HG03135 (cell line): Measurements from ENCODE around the gene RAD50.
A peak's percentile ranks its signal among the peaks of the same experiment; 100 is the strongest.
"Not testable (repeated sequence)": the region's sequence is repeated elsewhere in the genome, so short reads cannot be mapped to it uniquely, and the experiment has no call there.

Experiments
- ATAC-seq: cut with Tn5 transposase; IDR thresholded peaks from one replicate; pipeline ENCODE4 v1.9.1; 2021; ENCODE audit warnings: mild to moderate bottlenecking, moderate library complexity; ENCODE audit not compliant: unreplicated experiment

The RAD50 gene

GRCh38 chr5:132629230-132629944 is 72.6 kb downstream of the RAD50 start:
- no peak for ATAC-seq

GRCh38 chr5:132633587-132633986 is 76.8 kb downstream of the RAD50 start:
- ATAC-seq, result not testable (repeated sequence)

- ATAC-seq, result peak; percentile 42
These were observed 79.1 kb downstream of the RAD50 start for GRCh38 chr5:132635873-132636272.

- no peak for ATAC-seq
These were observed 80.5 kb downstream of the RAD50 start for GRCh38 chr5:132637241-132637640.

GRCh38 chr5:132639706-132640130 is 82.9 kb downstream of the RAD50 start:
- ATAC-seq, result peak; percentile 55

- ATAC-seq, result no peak
These were observed 83.8 kb downstream of the RAD50 start for GRCh38 chr5:132640613-132641012.

- ATAC-seq, result no peak
These were observed 84.5 kb downstream of the RAD50 start for GRCh38 chr5:132641241-132641723.

GRCh38 chr5:132641841-132642240 is 85.1 kb downstream of the RAD50 start:
- no peak for ATAC-seq

GRCh38 chr5:132644177-132644576 is 87.4 kb downstream of the RAD50 start:
- no peak for ATAC-seq

- no peak for ATAC-seq
These were observed 89.9 kb downstream of the RAD50 start for GRCh38 chr5:132646583-132647266.

GRCh38 chr5:132647473-132647872 is 90.7 kb downstream of the RAD50 start:
- no peak for ATAC-seq

GRCh38 chr5:132648355-132648754 is 91.6 kb downstream of the RAD50 start:
- no peak for ATAC-seq

- no peak for ATAC-seq
These were observed 95.2 kb downstream of the RAD50 start for GRCh38 chr5:132651838-132652469.

GRCh38 chr5:132653716-132654115 is 96.9 kb downstream of the RAD50 start:
- no peak for ATAC-seq

- ATAC-seq, result no peak
These were observed 99.3 kb downstream of the RAD50 start for GRCh38 chr5:132655821-132656773.

- ATAC-seq, result no peak
These were observed 100.1 kb downstream of the RAD50 start for GRCh38 chr5:132656774-132657355.

GRCh38 chr5:132657676-132658380 is 101.1 kb downstream of the RAD50 start, which contains the start of gene IL13:
Gene IL13, plus strand, starts transcription at chr5:132658173. Its CDS starts 14 bp downstream, at chr5:132658187.
- ATAC-seq, result no peak

- no peak for ATAC-seq
These were observed 101.9 kb downstream of the RAD50 start for GRCh38 chr5:132658381-132659302.
